HCT116 (cell line): Measurements from ENCODE around the gene PRCD.

Source experiments
- ELF1 ChIP-seq: IDR thresholded peaks from 2 replicates; pipeline ENCODE4 v1.6.1; 2012; ENCODE audit warnings: low read depth, borderline replicate concordance
- EZH2phosphoT487 ChIP-seq: fragments of 200-600 bp; IDR thresholded peaks from 2 replicates; pipeline ENCODE4 v1.6.1; 2018; ENCODE audit warnings: antibody characterized with exemption, borderline replicate concordance
- JUND ChIP-seq: IDR thresholded peaks from 2 replicates; pipeline ENCODE4 v1.6.1; 2012
- POLR2A ChIP-seq: IDR thresholded peaks from 2 replicates; pipeline ENCODE4 v1.7.0; 2011; ENCODE audit warnings: borderline replicate concordance; ENCODE audit not compliant: insufficient read depth, insufficient read length; ENCODE audit errors: extremely low read depth
- POLR2AphosphoS5 ChIP-seq: IDR thresholded peaks from 2 replicates; pipeline ENCODE4 v1.6.1; 2011; ENCODE audit warnings: mild to moderate bottlenecking, low read depth, low read length, moderate library complexity
- SRF ChIP-seq: IDR thresholded peaks from 2 replicates; pipeline ENCODE4 v1.6.1; 2012; ENCODE audit warnings: low read depth
- TCF7L2 ChIP-seq: IDR thresholded peaks from 2 replicates; pipeline ENCODE4 v1.7.0; 2011; ENCODE audit warnings: borderline replicate concordance, inconsistent platforms; ENCODE audit not compliant: insufficient read depth, insufficient read length; ENCODE audit errors: extremely low read depth
- YY1 ChIP-seq: IDR thresholded peaks from 2 replicates; pipeline ENCODE4 v1.6.1; 2011; ENCODE audit warnings: low read length, low read depth, moderate library complexity, mild to moderate bottlenecking; ENCODE audit not compliant: insufficient replicate concordance; ENCODE audit errors: extremely low read depth
- ZFX ChIP-seq: fragments of 450-650 bp; IDR thresholded peaks from 2 replicates; pipeline ENCODE4 v1.6.1; 2017
- TF ChIP-seq, protein P1 (sequence below), 3 experiments: fragments of 200-600 bp in 1 of 3; sonication (generic) in 1 of 3; IDR thresholded peaks in 2 of 3; conservative IDR thresholded peaks in 1 of 3; 2 replicates each; pipeline ENCODE4 v1.5.1; 2012 to 2017; ENCODE audit warnings: low read depth in 2 of 3, low read length in 2 of 3, antibody characterized with exemption in 1 of 3, borderline replicate concordance in 1 of 3, control low read depth in 1 of 3, mild to moderate bottlenecking in 1 of 3, mixed read lengths in 1 of 3, mixed run types in 1 of 3, moderate library complexity in 1 of 3; ENCODE audit not compliant: insufficient read depth in 1 of 3
- TF ChIP-seq, protein P2 (sequence below): IDR thresholded peaks from 2 replicates; pipeline ENCODE4 v1.6.1; 2011; ENCODE audit warnings: mild to moderate bottlenecking, low read length, moderate library complexity; ENCODE audit not compliant: insufficient replicate concordance; ENCODE audit errors: extremely low read depth
- TF ChIP-seq, protein P3 (sequence below): IDR thresholded peaks from 2 replicates; pipeline ENCODE4 v1.6.1; 2012; ENCODE audit warnings: low read depth

DNA sequence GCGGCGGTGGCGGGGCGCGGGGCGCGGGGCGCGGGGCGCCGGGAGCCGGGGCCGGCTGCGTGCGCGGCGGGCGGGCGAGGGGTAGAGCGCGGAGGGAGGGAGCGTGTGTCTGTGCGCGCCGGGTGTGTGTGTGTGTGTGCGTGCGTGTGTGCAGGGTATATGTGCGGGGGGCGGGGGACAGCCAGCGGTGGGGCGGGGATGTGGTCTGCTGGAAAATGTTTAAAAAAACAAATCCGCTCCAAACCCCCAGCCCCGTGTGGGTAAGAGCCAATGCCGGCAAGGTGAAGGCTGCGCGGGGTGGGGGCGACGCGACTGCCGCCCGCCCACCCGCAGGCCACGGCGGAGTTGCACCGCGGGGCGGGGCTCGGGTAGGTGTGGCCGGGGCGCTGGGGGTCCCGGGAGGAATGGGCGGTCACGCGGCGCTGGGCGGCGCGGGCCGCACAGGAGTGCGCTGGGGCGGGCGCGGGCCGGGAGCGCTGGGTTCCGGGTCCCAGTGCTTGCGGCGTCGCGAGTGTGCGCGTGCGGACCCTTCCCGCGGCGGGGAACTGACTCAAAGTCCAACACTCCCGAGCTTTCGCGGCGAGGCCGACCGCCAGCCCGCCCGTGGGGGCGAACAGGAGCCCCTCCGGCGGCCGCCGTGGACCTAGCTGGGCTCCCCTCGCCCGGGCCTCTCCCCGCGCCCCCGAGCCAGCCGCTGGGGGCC lies 2.1 kb upstream of the PRCD start, which contains the start of gene CYGB:
- TF ChIP-seq ELF1 (no peak), POLR2A (no peak), TCF7L2 (no peak), JUND (no peak), SRF (no peak), ZFX (no peak), EZH2phosphoT487 (no peak), POLR2AphosphoS5 (no peak), YY1 (no peak)
- TF ChIP-seq, protein P1, sequence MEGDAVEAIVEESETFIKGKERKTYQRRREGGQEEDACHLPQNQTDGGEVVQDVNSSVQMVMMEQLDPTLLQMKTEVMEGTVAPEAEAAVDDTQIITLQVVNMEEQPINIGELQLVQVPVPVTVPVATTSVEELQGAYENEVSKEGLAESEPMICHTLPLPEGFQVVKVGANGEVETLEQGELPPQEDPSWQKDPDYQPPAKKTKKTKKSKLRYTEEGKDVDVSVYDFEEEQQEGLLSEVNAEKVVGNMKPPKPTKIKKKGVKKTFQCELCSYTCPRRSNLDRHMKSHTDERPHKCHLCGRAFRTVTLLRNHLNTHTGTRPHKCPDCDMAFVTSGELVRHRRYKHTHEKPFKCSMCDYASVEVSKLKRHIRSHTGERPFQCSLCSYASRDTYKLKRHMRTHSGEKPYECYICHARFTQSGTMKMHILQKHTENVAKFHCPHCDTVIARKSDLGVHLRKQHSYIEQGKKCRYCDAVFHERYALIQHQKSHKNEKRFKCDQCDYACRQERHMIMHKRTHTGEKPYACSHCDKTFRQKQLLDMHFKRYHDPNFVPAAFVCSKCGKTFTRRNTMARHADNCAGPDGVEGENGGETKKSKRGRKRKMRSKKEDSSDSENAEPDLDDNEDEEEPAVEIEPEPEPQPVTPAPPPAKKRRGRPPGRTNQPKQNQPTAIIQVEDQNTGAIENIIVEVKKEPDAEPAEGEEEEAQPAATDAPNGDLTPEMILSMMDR (IDR thresholded peaks at IDR 0.05 in 2 of 3, conservative IDR thresholded peaks at IDR 0.05 in 1 of 3; ENCODE audit: borderline replicate concordance in 1 of 3, insufficient read depth in 1 of 3, low read depth in 2 of 3, low read length in 2 of 3): no peak
- TF ChIP-seq, protein P2, sequence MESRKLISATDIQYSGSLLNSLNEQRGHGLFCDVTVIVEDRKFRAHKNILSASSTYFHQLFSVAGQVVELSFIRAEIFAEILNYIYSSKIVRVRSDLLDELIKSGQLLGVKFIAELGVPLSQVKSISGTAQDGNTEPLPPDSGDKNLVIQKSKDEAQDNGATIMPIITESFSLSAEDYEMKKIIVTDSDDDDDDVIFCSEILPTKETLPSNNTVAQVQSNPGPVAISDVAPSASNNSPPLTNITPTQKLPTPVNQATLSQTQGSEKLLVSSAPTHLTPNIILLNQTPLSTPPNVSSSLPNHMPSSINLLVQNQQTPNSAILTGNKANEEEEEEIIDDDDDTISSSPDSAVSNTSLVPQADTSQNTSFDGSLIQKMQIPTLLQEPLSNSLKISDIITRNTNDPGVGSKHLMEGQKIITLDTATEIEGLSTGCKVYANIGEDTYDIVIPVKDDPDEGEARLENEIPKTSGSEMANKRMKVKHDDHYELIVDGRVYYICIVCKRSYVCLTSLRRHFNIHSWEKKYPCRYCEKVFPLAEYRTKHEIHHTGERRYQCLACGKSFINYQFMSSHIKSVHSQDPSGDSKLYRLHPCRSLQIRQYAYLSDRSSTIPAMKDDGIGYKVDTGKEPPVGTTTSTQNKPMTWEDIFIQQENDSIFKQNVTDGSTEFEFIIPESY: no peak
- TF ChIP-seq, protein P3, sequence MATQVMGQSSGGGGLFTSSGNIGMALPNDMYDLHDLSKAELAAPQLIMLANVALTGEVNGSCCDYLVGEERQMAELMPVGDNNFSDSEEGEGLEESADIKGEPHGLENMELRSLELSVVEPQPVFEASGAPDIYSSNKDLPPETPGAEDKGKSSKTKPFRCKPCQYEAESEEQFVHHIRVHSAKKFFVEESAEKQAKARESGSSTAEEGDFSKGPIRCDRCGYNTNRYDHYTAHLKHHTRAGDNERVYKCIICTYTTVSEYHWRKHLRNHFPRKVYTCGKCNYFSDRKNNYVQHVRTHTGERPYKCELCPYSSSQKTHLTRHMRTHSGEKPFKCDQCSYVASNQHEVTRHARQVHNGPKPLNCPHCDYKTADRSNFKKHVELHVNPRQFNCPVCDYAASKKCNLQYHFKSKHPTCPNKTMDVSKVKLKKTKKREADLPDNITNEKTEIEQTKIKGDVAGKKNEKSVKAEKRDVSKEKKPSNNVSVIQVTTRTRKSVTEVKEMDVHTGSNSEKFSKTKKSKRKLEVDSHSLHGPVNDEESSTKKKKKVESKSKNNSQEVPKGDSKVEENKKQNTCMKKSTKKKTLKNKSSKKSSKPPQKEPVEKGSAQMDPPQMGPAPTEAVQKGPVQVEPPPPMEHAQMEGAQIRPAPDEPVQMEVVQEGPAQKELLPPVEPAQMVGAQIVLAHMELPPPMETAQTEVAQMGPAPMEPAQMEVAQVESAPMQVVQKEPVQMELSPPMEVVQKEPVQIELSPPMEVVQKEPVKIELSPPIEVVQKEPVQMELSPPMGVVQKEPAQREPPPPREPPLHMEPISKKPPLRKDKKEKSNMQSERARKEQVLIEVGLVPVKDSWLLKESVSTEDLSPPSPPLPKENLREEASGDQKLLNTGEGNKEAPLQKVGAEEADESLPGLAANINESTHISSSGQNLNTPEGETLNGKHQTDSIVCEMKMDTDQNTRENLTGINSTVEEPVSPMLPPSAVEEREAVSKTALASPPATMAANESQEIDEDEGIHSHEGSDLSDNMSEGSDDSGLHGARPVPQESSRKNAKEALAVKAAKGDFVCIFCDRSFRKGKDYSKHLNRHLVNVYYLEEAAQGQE: no peak
